Stomach (tissue), 4 donors: ENCODE measurements around the gene RSRC1.
"Not testable (repeated sequence)": the region's sequence is repeated elsewhere in the genome, so short reads cannot be mapped to it uniquely, and the experiment has no call there.

Experiments
- CTCF ChIP-seq, 7 experiments: fragments of 450-650 bp in 4 of 7; fragments of 200-600 bp in 3 of 7; sonication (generic) in 3 of 7; IDR thresholded peaks; one replicate each; pipeline ENCODE4 v1.5.1; 2016 to 2019; ENCODE audit warnings: antibody characterized with exemption in 7 of 7, control low read depth in 2 of 7, mild to moderate bottlenecking in 1 of 7
- EP300 ChIP-seq: sonication (generic); formaldehyde crosslinking; IDR thresholded peaks from one replicate; pipeline ENCODE4 v1.6.1; 2017; ENCODE audit warnings: antibody characterized with exemption
- POLR2A ChIP-seq, 4 donors: fragments of 450-650 bp; IDR thresholded peaks; one replicate each; pipeline ENCODE4 v1.6.1; 2016; ENCODE audit warnings: antibody characterized with exemption in 4 of 4, control low read depth in 2 of 4, mild to moderate bottlenecking in 1 of 4, moderate library complexity in 1 of 4
- POLR2AphosphoS5 ChIP-seq, 3 donors: sonication (generic); formaldehyde crosslinking; IDR thresholded peaks; one replicate each; pipeline ENCODE4 v1.6.1; 2016; ENCODE audit warnings: antibody characterized with exemption in 3 of 3

- TF ChIP-seq CTCF (IDR thresholded peaks at IDR 0.05); POLR2A (IDR thresholded peaks at IDR 0.05); POLR2AphosphoS5 (IDR thresholded peaks at IDR 0.05); EP300: not testable (repeated sequence)
Measured at GRCh38 chr3:158228942-158229341, 119.1 kb downstream of the RSRC1 start.
